WI38 (cell line): ENCODE measurements around the gene AKTIP.

Experiments used
- H3K4me3 ChIP-seq: 2 replicates; pipeline ENCODE4 v1.5.1; 2011; ENCODE audit warnings: low read depth, mild to moderate bottlenecking, control low read depth, low read length
- CTCF ChIP-seq: IDR thresholded peaks from 2 replicates; pipeline ENCODE4 v1.5.1; 2012; ENCODE audit warnings: low read depth, mild to moderate bottlenecking, control low read depth, low read length

AKTIP gene

DNA sequence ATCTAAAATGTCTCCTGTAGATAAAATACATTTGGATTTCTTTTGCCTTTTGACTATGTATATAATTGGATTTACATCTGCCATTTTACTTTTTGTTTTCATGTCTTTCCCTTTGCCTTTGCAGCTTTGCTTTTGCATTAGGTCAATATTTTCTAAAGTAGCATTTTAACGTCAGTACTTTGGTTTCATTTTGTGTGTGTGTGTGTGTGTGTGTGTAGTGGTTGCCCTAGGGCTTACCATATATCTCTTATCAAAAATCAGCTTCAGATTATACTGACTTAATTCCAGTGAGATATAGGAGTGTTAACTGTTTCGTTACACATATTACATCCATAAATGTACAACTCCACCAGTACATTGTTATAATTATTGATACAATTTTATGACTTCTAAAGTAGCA is 26.1 kb downstream of the AKTIP start:
- TF ChIP-seq CTCF: no peak
- no peak overlapping the region for H3K4me3 ChIP-seq

GRCh38 chr16:53465606-53466280 is 37.3 kb downstream of the AKTIP start:
- no peak overlapping the region for H3K4me3 ChIP-seq
- no peak for TF ChIP-seq CTCF

GRCh38 chr16:53458635-53459034 is 44.4 kb downstream of the AKTIP start:
- no peak overlapping the region for H3K4me3 ChIP-seq
- no peak for TF ChIP-seq CTCF

GRCh38 chr16:53457670-53458069 is 45.3 kb downstream of the AKTIP start:
- no peak overlapping the region for H3K4me3 ChIP-seq

GRCh38 chr16:53456625-53457024 is 46.4 kb downstream of the AKTIP start:
- no peak for TF ChIP-seq CTCF
- H3K4me3 ChIP-seq: no peak overlapping the region

More at GRCh38 chr16:53457670-53458069, 45.3 kb downstream of the AKTIP start:
- no peak for TF ChIP-seq CTCF

DNA sequence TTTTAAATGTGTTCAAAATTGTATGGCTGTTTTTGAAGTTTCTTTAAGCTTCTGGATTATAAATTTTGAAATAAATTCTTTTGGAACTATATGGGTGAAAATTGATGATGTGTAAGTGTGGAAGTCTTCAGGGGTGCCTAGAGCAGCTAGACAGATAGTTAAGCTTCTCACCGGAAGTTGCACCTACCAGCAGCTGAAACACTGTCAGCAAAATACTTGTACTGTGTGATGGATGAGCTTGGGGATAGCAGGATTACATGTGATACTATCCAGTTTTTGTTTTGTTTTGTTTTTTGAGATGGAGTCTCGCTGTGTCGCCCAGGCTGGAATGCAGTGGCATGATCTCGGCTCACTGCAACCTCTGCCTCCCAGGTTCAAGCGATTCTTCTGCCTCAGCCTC is 49.1 kb downstream of the AKTIP start:
- no peak overlapping the region for H3K4me3 ChIP-seq
- no peak for TF ChIP-seq CTCF

DNA sequence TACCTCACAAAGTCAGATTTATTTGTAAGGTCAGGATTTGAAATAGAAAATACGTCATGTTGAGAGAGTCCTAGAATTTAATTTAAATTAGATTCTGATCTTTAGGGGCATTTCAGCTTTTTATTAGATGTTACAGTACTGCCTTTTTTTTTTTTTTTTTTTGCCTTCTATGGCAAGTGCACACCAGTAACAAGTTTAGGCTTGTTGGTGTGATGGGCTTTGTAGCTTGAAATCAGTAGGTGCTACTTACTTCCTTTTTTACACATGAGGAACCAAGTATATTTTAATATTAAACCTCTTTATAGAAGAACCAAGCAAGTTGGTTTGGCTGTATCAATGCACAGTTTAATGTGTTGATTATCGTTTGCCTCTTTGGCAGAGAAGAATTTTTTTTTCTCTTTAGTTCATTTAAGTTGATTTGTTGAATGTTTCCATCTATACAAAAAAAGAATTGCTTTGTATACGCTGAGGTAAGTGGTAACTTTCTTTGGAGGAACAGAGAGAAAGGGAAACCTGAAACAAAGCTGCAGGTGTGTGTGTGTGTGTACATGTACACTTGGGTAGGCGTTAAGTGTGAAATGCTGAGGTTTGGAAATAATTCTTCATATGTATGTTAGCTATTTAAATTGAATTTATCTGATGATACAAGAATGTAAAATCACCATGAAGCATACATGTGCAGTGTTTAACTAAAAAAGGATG is 53.0 kb downstream of the AKTIP start:
- TF ChIP-seq CTCF: no peak
- no peak overlapping the region for H3K4me3 ChIP-seq
